Astrocyte (in vitro differentiated cells and primary cell): ENCODE measurements around the gene DENND1C.

Experiments
- EZH2 ChIP-seq: IDR thresholded peaks from 2 replicates; pipeline ENCODE4 v1.6.1; 2012; ENCODE audit warnings: mild to moderate bottlenecking, low read length, inconsistent platforms; ENCODE audit not compliant: insufficient read depth
- TF ChIP-seq, protein P1 (sequence below): IDR thresholded peaks from 2 replicates; pipeline ENCODE4 v1.5.1; 2011; ENCODE audit warnings: low read depth, mild to moderate bottlenecking, inconsistent platforms, low read length, moderate library complexity; ENCODE audit not compliant: insufficient read depth

DNA sequence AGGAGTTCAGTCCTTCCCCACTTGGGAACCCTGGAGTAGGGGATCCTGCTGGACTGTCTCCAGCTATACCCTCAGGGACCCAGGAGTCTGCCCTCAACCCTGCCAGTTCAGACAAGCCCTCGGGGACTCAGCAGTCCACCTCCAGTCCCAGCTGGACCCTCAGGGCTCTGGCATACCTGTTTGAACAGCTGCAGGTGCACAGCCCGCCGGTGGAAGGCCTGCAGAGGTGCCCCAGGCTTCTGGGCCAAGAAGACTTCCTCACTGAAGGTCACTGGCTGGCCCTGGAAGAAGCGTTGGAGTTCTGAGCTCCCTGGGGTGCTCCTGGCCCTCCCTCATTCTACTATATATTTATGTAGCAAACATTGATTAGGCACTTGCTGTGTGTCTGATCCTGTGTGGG is 8.9 kb downstream of the DENND1C start:
- TF ChIP-seq, protein P1, sequence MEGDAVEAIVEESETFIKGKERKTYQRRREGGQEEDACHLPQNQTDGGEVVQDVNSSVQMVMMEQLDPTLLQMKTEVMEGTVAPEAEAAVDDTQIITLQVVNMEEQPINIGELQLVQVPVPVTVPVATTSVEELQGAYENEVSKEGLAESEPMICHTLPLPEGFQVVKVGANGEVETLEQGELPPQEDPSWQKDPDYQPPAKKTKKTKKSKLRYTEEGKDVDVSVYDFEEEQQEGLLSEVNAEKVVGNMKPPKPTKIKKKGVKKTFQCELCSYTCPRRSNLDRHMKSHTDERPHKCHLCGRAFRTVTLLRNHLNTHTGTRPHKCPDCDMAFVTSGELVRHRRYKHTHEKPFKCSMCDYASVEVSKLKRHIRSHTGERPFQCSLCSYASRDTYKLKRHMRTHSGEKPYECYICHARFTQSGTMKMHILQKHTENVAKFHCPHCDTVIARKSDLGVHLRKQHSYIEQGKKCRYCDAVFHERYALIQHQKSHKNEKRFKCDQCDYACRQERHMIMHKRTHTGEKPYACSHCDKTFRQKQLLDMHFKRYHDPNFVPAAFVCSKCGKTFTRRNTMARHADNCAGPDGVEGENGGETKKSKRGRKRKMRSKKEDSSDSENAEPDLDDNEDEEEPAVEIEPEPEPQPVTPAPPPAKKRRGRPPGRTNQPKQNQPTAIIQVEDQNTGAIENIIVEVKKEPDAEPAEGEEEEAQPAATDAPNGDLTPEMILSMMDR: no peak
- no peak for TF ChIP-seq EZH2
